ENCODE data around the gene VEGFD.

Gene VEGFD

DNA sequence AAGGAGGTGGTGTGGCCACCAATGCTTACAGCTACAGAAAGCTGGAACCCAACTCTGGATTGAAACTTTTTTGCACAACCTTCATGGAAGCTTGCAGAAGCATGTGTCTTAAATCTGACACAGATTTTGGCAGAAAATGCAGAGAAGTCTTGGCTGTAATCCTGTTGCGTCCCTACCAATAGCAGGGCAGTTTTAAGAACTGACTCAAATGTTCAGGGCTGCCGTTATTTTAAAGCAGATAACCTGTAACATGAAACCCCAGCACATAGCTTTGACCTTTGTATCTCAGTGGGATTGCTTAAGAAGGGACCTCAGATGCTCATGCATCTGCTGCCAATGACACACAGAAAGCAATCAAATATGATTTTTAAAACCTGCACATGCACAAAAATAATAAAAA is at the start of gene VEGFD:
Gene VEGFD (minus strand): TSS at position 110 of the 400 bp plus-strand sequence. CDS start 467 bp downstream, outside the sequence.
- DNase-seq: no peak

- no peak for DNase-seq
Measured at GRCh38 chrX:15430584-15430983, 46.4 kb upstream of the VEGFD start.

- DNase-seq: no peak
Measured at GRCh38 chrX:15430076-15430475, 45.9 kb upstream of the VEGFD start.

DNA sequence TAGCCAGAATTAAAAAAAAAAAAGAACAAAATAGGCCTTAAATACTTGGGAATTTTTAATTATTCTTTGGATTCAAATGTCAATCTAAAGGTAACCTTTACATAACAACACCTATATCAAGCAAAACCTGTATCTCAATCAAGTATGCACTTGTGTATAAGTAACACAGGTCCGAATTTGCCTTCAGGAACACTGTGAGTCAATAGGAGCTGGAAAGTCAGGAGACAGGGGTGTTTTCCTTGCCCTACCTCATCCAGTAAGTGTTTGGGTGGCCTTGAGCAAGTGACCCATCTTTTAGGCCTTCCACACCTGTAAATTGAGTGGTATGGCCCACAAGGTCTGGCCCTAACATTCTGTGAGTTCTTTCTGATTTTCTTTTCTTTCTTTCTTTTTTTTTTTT is 40.8 kb upstream of the VEGFD start:
- DNase-seq: no peak

GRCh38 chrX:15418707-15419181 is 34.5 kb upstream of the VEGFD start:
- DNase-seq: no peak

GRCh38 chrX:15418041-15418706 is 34.0 kb upstream of the VEGFD start:
- no peak for DNase-seq

DNA sequence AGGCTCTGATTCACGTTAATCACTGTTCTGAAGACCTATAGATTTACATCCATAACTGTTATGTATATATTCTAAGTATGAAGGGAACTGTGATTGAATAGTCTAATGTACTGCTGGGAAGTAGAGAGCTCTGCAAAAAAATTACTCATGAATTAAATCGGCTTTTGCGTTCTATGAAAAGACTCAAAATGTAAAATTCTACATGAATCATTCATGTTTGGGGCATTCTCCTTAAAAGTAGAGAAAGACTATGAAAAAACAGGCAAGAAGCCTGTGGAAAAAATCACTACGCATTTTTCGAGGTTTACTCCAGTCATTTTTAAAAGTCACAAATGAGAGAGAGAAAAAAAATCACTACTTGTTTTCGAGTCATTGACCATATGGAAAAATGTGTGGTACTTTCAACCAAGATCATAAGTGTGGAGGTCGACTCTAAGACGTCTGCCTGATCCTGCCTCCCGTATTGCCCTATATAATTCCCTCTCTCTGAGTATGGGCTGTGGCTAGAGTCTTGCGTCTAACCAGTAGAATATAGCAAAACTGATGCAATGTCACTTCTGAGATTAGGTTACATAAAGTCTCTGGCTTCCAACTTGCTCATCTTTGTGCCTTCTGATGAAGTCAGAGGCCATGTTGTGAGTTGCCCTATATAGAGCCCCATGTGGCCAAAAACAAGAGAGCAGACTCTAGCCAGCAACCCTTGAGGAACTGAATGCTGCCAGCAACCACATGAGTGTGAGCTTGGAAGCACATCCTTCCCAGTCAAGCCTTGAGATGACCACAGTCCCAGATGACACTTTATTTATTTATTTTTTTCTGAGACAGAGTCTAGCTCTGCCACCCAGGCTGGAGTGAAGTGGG is 32.1 kb upstream of the VEGFD start:
- no peak for DNase-seq

- DNase-seq: no peak
Measured at GRCh38 chrX:15413101-15413500, 28.9 kb upstream of the VEGFD start.

DNA sequence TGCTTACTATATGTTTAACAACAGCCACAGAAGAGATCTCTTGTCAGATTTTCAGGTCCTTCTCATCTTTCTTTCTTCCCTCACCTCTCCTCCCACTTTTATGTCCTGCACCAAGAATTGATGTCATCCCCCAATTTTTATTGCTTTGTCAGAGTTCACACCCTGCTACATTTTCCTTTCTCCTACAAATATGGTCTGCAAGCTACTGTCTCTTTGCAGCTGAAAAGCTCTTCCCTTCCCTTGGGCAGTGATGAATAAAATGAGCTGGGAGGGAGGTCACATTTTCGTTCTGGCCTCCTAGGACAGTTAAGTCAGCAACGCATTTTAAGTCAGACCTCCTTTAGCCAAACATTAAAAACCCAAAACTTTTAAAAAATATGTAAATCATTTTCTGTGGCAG is 26.7 kb upstream of the VEGFD start:
- no peak for DNase-seq

DNA sequence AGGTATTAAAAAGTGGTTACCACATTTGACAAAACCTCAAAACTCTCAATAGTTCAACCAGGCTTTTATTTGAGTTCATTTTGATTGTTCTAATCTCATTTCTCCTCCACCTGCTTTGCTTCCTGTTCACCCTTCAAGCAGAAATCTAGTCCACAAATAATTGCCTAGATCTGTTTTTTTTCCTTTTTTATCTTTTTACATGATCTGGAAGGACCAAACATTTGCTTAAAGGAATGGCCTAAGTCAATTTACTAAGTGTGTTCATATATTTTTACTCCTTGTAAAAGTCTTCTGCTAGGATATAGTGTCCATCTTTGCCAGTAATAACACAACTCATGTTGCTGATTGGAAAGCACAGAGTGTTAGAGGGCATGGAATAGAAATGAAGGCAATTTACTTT is 26.2 kb upstream of the VEGFD start:
- DNase-seq: no peak

- no peak for DNase-seq
Measured at GRCh38 chrX:15405846-15406245, 21.6 kb upstream of the VEGFD start.

DNA sequence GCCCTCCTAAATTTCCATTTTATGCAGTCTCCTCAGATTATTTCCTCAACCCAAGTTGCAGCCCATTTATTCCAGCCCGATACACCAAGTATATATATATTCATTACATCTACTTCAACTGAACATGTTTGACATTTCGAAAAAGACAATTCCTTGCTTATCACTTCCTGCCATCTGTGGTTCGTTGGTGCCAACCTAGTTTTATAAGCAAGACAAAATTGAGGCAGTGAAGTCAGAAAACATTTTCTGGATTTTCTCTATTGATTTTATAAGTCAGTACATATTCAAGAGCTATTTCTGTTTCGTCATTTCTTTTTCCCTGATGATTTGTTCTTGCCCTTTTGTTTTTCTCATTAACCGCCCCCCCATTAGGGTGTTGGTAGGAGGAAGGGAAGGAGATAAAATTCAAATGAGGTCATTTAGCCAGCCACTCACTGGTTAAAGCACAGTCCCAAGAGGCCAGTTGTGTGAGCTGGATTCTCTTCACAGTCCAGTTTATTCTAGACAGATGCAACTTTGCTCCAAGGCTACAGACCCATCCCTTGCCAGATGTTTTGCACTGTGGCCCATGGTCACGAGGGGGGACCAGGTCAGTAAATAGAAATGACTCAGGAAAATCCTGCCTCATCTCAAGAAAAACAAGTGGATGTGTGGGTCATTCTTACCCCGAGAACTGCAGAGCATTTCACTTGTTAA is 20.3 kb upstream of the VEGFD start:
- no peak for DNase-seq

DNA sequence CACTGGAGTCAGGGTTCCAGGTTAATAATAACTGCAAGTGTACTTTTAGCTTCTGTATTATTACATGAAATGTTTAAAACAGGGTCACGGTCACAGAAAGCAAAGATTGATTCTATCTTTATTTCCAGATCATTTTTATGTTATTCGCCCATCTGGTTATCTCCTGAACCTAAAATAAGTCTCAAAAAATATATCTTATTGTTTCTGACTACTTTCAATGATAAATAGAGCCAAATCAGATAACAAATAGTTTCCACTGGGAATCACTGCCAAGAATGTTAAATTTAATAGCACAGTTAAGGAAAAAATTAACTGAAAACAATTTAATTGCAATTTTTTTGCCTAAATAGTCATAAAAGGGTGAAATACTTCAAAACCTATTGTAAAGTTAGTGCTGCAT is 17.2 kb upstream of the VEGFD start:
- no peak for DNase-seq

DNA sequence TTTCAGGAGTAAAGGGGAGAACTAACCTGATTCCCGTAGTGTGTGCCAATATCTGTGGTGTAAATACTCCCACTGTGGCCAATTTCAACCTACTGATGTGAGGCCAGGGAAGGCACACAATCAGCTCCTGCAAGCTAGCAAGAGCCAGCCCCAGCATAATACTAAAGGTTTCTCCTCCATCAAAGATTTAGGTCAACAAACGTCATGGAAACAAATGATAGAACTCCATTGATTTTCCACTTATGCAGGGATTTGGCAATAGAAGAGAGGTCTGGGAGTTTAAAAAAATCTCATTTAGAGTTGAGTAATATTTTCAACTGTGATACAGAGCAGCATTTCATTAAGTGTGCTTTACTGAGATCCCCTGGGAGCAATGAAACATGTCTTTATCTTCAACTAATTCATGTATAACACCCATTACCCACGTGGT is 15.8 kb upstream of the VEGFD start:
- DNase-seq: no peak

- DNase-seq: no peak
Measured at GRCh38 chrX:15398874-15399273, 14.7 kb upstream of the VEGFD start.

GRCh38 chrX:15395789-15396188 is 11.6 kb upstream of the VEGFD start:
- DNase-seq: no peak

DNA sequence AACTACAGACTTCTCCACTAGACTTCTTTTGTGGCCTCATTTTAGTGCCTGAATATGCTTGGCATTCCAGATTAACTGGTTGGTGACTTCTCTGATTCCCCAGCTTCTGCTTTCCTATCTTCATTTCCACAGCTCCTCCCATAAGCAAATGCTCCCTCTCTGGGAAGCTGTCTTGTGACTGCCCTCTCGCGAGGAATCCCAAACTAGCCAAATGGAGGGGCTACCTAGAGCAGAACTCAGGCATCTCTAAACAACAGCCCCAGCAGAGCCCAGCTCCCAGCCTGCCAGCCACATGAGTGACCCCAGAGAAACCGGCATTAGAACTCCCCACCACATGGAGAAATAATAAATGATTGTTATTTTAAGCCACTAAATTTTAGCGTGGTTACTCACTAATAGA is 7.6 kb upstream of the VEGFD start:
- no peak for DNase-seq

GRCh38 chrX:15382813-15383212 is 1.4 kb downstream of the VEGFD start:
- DNase-seq: no peak

DNA sequence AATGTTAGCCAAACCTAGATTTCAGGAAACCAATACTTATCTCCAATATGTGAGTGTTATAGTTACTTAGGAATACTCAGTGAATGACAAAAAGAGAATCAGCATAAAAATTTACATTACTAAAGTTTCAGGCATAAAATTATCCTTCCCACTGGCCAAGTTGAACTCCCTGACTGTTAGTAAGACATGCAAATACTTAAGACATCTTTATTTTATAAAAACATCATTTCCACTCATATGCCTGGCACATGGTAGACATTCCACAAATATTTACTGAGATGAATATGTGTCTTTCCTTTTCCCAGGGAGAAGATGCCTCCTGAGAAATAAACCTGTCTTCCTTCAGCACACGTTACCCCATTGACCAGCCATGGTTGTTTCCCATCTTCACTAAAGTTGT is 7.3 kb downstream of the VEGFD start:
- DNase-seq: no peak

DNA sequence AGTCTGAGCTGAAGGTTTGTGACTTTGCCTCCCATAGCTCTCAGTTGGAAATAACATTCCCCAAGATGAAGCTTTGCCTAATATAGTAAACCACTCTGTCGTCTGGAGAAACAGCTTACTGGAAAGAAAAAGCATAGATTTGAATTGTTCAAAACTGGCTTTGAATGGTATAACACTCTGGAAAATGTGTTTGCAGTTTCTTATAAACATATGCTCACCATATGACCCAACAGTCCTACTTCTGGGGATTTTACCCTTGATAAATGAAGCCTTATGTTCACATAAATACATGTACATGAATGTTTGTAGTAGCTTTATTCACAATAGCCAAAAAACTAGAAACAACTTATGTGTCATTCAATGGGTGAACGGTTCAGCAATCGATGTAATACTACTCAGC is 10.2 kb downstream of the VEGFD start:
- DNase-seq: no peak

DNA sequence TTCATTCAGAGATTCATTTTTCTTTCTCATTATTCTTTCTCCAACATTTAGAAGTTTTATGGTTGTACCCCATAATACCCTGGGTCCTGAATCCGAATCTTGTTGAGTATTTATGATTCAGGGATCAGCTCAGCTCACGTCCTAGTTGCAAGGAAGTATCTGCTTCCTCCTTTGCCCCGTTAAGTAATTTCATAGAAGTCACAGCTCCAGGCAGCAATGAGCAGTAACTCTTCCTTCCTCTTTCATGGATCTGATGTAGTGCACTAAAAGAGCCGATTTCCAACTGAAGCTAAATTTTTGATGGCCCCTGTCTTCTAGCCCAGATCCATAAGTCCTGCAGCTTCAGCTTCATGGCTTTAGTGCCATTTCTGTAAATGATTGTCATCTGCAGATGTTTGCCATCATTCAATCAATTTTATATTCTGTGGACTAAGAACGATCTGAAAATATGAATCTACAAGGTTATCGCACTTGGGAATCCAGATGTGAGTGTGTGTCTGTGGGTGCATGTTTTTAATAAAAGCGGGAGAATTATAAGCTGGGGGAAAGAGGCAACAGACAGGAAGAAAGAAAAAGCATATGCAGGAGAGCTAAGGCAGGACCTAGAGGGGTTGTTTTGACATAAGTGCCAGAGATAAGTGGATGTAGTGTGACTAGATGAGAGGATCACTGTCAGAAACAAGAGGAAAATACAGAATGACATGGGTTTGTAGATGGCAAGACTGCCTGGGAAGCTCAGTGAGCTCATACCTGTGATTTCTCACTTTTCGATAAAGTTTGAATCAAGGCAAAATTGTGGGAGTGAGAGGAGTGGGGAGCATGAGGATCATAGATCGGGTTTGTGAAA is 17.5 kb downstream of the VEGFD start:
- no peak for DNase-seq

- no peak for DNase-seq
Measured at GRCh38 chrX:15359701-15360100, 24.5 kb downstream of the VEGFD start.

DNA sequence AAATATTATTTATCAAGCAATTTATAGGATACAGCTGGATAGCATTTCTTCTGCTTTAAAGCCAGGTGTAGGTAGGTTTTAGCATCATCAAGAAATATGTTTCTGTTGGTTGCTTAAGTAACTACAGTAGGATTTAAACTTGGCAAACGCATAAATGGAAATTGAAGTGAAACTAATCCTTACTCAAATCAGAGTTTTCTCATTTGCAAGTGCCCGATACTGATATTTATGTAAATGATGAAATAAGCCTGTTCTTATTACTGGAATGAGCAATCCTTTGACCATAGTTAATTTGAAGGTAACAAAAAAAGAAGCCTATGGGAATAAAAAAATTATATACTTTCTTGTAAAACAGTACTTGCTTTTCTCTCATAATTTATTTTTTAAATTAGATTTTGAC is 25.7 kb downstream of the VEGFD start:
- DNase-seq: no peak
